Fibroblast of skin of scalp (primary cell): ENCODE data around the gene ERLEC1.
"Not testable (repeated sequence)": the region's sequence is repeated elsewhere in the genome, so short reads cannot be mapped to it uniquely, and the experiment has no call there.

Experiments used
- DNase-seq: peaks from one replicate; pipeline ENCODE4 v3.0.0-alpha.2; 2013

The ERLEC1 gene

GRCh38 chr2:53784436-53784835 lies 2.4 kb upstream of the ERLEC1 start:
- DNase-seq = peak; percentile 22

GRCh38 chr2:53785366-53785765 lies 1.5 kb upstream of the ERLEC1 start:
- DNase-seq = peak; percentile 15

DNA sequence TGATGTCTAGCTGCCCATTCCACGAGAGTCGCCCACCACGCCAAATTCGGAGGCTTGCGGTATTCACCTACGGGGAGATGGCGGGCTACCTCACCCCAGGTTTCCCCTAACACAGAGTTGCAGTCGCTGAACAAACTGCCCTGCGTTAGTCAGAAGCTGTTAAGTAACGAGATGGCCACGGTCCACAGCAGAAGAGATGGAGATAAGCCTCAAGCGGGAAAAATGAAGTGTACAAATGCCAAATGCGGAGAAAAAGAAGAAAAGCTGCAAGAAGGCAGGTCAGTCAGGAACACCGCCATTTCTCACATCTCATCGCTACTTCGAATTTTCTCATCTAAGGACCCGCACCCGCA lies 516 bp upstream of the ERLEC1 start:
- no peak for DNase-seq

DNA sequence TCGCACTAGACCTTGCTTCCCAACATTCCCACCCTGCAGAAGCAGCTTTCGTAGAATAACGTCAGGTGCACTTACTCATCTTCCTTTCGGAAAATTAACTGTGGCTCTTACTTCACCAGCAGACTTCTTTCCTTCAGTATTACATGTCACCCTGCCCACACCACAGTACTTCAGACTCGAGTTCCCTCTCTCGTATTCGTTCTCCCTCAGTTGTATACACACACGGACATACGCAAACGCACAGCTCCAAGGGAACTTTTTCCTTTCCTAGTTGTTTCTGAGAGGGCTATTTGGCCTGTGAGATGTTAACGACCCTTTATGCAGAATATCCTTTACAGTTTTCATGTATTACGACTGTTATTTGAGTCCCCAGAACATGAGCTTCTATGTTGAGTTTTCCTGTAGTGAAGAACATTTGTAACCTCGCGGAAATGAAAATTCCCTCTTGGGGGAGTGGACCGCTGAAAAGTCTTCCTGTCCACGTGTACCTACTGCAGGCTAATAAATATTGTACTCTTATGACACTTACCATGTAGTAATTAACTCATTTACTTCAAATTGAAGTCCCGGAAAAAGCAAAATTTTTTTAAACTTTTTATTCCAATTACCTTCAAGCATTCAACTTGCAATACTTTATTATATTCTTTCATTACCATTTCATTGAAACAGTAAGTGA lies 908 bp downstream of the ERLEC1 start:
- DNase-seq = peak; percentile 7

- DNase-seq = no peak
These were observed 6.4 kb downstream of the ERLEC1 start for GRCh38 chr2:53793261-53793660.

DNA sequence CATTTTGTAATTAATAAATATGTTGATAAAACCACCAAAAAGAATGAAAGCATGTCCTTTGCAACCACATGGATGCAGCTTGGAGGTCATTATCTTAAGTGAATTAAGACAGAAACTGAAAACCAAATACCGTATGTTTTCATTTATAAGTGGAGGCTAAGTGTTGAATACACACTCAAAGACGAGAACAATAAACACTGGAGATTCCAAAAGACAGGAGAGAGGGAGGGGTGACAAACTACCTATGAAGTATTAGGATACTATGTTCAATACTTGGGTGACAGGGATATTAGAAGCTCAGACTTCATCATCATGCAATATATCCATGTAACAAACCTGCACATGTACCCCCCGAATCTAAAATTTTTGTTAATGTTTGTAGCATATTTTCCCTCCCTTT lies 7.0 kb downstream of the ERLEC1 start:
- DNase-seq = no peak

DNA sequence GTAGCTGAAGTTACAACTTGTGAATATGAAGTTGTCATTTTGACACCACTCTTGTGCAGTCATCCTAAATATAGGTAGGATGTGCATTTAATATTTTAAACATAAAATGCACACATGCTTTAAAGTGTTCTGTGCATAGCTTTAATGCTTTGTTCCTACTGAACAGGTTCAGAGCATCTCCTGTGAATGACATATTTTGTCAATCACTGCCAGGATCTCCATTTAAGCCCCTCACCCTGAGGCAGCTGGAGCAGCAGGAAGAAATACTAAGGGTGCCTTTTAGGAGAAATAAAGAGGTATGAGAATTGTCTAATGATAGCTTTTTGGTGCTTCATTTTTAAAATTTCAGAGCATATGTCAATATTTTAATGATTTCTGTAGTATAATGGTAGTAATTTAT lies 14.7 kb downstream of the ERLEC1 start:
- DNase-seq = no peak

GRCh38 chr2:53802617-53803151 lies 15.8 kb downstream of the ERLEC1 start:
- DNase-seq = no peak

DNA sequence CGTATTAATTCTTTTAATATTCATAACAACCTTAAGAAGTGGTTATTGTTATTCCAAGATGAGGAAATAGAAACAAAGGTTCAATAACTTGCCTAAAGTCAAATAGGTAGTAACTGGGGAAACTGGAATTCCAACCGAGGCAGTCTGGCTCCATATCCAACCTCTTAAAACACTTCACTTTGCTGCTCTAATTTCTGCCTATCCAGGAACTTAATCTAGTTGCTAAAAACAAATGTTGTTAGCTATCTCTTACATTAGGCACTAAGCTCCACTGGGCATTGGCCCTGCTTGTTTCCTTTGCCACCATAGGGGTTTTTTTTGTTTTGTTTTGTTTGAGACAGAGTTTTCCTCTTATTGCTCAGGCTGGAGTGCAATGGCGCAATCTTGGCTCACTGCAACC lies 24.8 kb downstream of the ERLEC1 start:
- no peak for DNase-seq

DNA sequence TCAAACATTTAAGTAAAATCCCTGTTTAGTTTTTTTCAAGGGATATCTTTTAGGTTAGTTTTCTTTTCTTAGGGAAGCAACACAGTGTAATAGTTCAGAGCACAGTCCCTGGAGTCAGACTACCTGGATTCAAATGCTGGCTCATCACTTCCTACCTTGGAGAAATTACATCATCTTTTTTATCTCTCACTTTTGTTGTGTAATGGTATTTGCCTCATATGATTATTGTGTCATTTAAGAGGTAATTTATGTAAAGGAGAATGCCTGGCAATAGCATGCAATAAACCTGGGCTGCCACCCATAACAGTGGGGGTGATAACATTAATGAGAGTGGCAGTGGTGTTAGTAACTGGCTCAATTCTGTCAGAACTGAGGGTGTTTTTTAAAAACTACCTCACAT lies 26.3 kb downstream of the ERLEC1 start:
- DNase-seq = no peak

- no peak for DNase-seq
These were observed 32.1 kb downstream of the ERLEC1 start for GRCh38 chr2:53818854-53819435.

DNA sequence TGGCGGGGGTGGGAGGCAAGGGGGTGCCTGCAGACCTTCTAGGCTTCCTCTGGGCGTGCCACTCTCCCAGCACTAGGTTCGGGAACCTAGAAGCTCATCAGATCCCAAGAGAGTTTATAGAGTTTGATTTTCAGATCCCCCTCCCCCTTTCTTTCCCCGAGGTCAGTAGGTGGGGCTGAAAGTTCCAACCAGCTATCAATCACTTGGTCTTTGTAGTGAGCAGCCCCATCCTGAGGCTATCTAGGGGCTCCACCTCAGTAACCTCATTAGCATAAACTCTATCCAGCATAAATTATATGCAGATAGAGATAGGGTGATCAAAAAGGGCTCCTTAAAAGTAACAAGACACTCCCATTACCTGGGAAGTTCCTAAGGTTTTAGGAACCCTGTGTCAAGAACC lies 32.8 kb downstream of the ERLEC1 start:
- no peak for DNase-seq

GRCh38 chr2:53820048-53820447 lies 33.2 kb downstream of the ERLEC1 start:
- DNase-seq = no peak

DNA sequence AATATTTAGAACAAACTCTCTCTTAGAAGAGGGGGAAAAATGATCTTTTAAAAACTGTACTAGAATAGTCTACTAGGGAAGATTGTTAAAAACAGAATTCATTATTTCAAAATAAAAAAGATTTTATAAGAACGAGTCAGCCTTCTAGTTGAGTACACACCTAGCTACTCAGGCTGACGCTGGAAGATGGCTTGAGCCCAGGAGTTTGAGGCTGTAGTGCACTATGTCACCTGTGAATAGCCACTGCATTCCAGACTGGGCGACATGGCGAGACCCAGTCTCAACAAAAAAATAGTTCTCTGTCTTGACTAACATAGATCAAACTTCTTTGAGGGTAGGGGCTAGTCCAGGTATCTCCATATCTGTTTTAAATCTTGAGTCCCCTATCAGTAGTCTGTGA lies 33.9 kb downstream of the ERLEC1 start:
- DNase-seq = no peak

DNA sequence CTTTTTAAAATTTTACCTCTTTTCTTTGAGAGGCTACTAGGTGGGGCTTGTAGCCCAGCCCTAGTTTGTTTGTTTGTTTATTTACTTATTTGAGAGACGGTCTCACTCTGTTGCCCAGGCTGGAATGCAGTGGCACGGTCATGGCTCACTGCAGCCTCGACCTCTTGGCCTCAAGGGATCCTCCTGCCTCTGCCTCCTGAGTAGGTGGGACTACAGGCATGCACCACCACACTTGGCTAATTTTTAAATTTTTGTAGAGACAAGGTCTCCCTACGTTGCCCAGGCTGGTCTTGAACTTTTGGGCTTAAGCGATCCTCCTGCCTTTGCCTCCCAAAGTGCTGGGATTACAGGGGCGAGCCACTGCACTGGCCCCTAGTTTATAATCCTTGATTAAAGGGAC lies 35.0 kb downstream of the ERLEC1 start:
- no peak for DNase-seq

DNA sequence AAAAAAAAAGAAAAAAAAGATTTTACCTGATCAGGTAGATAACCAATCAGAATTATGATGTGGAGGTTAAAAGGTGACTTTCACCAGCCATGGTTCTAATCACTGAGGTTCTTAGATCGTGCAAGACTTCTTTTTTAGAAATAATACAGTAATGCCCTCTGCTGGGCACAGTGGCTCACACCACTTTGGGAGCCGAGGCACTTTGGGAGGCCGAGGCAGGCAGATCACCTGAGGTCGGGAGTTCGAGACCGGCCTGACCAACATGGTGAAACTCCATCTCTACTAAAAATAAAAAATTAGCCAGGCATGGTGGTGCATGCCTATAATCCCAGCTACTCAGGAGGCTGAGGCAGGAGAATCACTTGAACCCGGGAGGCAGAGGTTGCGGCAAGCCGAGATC lies 36.8 kb downstream of the ERLEC1 start:
- peak; percentile 6 for DNase-seq

DNA sequence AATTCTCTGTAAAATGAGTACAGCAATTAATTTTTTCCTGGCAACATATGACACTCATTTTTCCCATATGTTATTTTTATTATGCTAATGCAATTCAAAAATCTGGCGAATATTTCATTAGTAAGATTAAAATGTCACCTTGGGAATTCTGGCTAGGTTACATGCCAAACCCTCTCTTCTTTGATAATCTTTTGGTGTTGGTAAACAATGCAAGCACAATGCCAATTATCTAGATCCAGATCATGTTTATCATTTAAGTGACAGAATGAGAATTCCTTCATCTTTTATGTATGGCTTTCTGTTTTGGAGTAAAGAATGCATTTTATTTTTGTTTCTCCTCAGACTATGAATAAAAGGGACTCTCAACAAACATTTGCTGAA lies 39.2 kb downstream of the ERLEC1 start:
- no peak for DNase-seq

DNA sequence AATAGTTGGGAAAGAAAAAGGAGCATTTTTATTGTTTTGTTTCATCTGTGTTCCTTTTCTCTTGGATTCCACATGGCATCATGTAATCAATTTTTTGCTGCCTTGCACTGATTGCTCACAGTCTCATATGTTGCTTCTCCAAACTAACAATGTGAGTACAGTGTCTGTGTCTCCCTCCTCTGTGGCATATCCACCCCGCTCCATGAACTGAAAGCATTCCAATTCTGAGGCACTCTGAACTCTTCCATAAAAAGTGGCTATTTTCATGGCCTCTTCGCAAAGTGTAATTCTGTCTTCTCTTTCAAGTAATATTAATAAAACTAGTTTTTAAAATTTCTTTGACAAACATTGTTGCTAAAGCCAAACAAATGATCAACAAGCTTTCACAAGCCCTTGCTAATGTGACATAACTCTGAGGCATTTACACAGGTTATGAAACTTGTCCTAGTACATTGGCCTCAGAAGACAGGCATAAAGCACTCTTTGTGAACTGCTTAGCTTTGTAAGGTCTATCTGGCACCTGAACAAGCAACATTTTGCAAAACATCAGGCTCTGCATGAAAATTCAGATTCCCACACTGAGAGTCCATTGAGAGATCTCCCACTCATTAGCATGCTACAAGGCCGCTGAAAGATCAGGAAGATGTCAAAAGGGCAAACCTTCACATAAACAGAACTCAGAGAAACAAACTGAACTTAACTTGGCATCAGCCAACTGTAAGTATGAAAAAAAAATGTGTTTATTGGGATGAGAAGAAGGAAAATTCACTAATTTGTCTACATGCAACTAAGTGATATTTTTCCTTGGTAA lies 39.9 kb downstream of the ERLEC1 start:
- DNase-seq = no peak

- no peak for DNase-seq
These were observed 40.7 kb downstream of the ERLEC1 start for GRCh38 chr2:53827398-53828175.

GRCh38 chr2:53828331-53828730 lies 41.5 kb downstream of the ERLEC1 start:
- no peak for DNase-seq

DNA sequence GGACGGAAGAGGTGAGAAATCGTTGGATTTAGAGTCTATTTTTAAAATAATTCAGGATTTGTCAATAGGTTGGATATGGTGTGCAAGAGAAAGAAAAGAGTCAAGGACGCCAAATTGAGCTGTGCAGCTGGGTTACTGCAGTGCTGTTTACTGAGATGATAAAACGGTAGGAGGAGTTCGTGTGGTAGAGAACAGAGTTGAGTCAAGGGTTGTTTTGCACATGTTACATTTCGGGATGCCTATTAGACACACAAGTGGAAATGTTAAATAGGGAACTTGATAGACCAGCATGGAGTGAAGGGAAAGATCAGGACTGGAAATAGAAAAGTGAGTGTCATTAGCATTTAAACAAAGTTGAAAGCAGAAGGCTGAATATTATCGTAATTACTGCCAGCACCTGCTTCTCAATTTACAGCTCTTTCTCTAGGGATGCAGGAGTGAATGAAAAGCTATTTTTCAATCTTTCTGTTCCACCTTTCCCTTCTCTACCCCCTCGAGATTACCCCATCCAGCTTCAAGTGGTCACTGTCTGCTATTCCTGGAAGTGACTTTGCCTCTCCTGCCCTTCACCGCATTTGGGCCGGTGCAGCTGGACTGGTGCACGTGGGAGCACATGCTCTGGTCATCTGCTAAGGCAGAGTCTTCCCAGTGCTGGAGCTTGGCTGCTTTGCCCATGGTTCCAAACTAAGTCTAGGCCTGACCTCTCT lies 42.6 kb downstream of the ERLEC1 start:
- no peak for DNase-seq

DNA sequence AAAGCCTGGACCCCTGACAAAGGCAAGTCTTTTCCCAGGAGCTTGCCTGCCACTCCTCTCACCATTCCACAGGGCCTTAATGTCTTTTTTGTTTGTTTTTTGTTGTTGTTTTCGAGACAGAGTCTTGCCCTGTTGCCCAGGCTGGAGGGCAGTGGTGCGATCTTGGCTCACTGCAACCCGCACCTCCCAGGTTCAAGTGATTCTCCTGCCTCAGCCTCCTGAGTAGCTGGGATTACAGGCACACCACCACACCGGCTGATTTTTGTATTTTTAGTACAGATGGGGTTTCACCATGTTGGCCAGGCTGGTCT lies 43.1 kb downstream of the ERLEC1 start:
- not testable (repeated sequence) for DNase-seq

DNA sequence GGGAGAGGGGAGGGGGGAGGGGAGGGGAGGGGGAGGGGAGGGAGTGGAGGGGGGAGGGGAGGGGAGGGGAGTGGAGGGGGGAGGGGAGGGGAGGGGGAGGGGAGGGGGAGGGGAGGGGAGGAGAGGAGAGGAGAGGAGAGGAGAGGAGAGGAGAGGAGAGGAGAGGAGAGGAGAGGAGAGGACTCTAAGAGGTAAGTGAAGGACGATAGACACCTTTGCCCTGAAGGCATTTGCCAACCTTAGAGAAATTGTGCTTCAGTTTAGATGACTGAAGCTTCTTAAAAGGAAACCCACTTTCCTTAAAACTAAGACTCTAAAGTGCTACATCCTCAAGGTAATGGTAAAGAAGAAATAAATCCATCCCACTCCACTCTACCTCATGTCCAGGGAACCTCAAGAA lies 53.7 kb downstream of the ERLEC1 start:
- no peak for DNase-seq
